Endothelial cell (in vitro differentiated cells): ENCODE measurements around the gene WARS2. TPM values are rescaled to one million over a fixed set of nuclear protein-coding genes. Genes with fewer than 3 reads are reported as not detected.
A peak's percentile ranks its signal among the peaks of the same experiment; 100 is the strongest.

Experiments used
- DNase-seq: peaks from one replicate; pipeline ENCODE4 v3.0.0; 2021; ENCODE audit warnings: low spot score
- H3K27ac Mint-ChIP-seq: one replicate; pipeline ENCODE4 v1.8.0; 2021; ENCODE audit warnings: mixed read lengths, inconsistent platforms; ENCODE audit not compliant: unreplicated experiment
- H3K27me3 Mint-ChIP-seq: one replicate; pipeline ENCODE4 v1.8.0; 2021; ENCODE audit warnings: mild to moderate bottlenecking, moderate library complexity, mixed read lengths, inconsistent platforms; ENCODE audit not compliant: unreplicated experiment
- H3K36me3 Mint-ChIP-seq: one replicate; pipeline ENCODE4 v1.8.0; 2021; ENCODE audit warnings: mild to moderate bottlenecking, low read depth, mixed read lengths, inconsistent platforms; ENCODE audit not compliant: unreplicated experiment
- H3K4me1 Mint-ChIP-seq: one replicate; pipeline ENCODE4 v1.8.0; 2021; ENCODE audit warnings: mild to moderate bottlenecking, mixed read lengths, inconsistent platforms; ENCODE audit not compliant: unreplicated experiment
- H3K4me3 Mint-ChIP-seq: one replicate; pipeline ENCODE4 v1.8.0; 2021; ENCODE audit warnings: mild to moderate bottlenecking, mixed read lengths, inconsistent platforms; ENCODE audit not compliant: unreplicated experiment
- H3K9me3 Mint-ChIP-seq: one replicate; pipeline ENCODE4 v1.8.0; 2021; ENCODE audit warnings: mixed read lengths, inconsistent platforms; ENCODE audit not compliant: unreplicated experiment
- total RNA-seq: library from RNA; stranded (reverse); fragmentation: NEBNext Ultra II Directional; extraction: Animal tissue kit (Norgen Biotek cat#: 25700); gene quantifications from one replicate; pipeline ENCODE4 v1.2.1, GENCODE V29; 2021; ENCODE audit not compliant: unreplicated experiment
- TF ChIP-seq, protein P1 (sequence below): fragments of 200-600 bp; sonication (generic); IDR thresholded peaks from one replicate; pipeline ENCODE4 v1.5.0; 2021; ENCODE audit warnings: antibody characterized with exemption; ENCODE audit not compliant: unreplicated experiment

WARS2 gene
- total RNA-seq, 1 donor from 2014 or later = 11.2 TPM

DNA sequence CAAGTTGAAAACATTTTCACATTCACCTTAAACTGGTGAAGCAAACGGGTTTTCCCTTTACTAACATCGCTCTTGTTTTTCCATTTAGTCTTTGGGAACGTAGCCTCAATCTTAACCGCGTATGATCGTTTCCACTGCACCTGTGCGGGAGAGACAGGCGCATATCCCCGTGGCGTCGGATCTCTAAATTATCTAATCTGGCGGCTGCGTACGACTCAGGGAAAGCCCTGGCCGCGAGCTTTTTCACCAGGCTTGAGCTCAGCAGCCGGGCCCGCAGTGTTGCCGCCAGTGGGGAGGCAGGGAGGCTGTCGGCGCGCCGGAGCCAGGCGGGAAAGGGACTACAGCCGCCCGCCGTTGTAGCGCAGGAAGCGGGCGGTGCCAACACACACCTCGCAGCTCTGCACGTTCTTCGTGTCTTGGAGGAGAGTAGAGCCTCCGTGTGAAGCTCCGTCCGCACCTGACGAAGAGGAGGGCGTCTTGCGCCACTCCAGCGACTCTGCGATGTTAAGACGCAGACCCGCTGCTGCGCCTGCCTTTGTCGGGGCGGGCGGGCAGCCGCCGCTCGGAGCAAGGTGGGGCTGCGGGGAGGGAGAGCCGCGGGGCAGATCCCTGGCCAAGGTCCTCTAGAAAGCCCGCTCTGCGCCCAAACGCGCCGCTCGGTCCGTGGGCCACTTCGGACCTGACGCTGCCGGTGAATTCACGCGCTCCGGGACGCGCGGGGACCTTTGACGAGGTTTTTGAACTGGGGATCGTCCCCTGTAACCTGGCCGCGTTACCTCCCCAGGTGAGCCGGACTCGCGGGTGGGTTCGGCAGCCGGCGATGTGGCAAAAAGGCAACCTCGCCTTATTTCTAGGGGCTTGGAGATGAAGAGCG, 133.8 kb downstream of the WARS2 start:
- H3K9me3 Mint-ChIP-seq = no peaks in the 10 kb centered on the region
- no peak overlapping the region for H3K27ac Mint-ChIP-seq
- TF ChIP-seq, protein P1, sequence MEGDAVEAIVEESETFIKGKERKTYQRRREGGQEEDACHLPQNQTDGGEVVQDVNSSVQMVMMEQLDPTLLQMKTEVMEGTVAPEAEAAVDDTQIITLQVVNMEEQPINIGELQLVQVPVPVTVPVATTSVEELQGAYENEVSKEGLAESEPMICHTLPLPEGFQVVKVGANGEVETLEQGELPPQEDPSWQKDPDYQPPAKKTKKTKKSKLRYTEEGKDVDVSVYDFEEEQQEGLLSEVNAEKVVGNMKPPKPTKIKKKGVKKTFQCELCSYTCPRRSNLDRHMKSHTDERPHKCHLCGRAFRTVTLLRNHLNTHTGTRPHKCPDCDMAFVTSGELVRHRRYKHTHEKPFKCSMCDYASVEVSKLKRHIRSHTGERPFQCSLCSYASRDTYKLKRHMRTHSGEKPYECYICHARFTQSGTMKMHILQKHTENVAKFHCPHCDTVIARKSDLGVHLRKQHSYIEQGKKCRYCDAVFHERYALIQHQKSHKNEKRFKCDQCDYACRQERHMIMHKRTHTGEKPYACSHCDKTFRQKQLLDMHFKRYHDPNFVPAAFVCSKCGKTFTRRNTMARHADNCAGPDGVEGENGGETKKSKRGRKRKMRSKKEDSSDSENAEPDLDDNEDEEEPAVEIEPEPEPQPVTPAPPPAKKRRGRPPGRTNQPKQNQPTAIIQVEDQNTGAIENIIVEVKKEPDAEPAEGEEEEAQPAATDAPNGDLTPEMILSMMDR = no peak
- H3K36me3 Mint-ChIP-seq = peaks cover 4% of the 10 kb centered on the region
- peaks cover 35% of the 10 kb centered on the region for H3K4me1 Mint-ChIP-seq
- peaks cover 26% of the 10 kb centered on the region for H3K27me3 Mint-ChIP-seq
- H3K4me3 Mint-ChIP-seq = peak overlapping the region; percentile 65
- DNase-seq = no peak

DNA sequence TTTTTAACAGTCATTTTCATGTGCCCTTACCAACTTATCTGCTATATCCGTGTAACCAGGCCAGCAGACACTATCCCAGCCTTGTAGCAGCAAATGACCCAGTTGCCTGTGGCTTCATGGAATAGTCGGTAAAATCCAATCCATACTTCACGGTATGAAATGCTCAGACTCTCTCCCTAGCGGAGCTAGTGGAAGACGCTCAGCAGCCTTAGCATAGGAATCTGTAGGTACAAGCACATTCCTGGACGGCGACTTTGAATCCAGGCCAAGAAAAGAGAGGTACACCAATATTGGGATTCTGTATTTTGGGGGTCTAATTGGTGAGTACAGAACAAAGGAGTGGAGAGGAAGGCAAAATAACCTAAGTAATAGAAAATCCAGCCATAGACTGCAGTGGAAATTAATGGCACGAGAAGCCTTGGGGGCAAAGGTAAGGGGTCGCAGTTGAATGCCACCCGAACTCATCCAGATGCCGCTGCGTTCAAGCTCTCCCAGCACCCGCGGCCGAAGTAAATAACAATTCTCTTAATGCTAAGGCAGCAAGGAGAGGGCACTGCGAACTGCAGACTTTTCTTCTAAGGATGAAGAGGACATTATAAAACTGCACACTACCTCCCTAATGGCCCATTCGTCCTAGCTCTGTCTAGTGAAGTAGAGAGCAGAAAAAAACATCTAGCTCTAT, 134.6 kb downstream of the WARS2 start:
- H3K27ac Mint-ChIP-seq = no peak overlapping the region
- no peak overlapping the region for H3K4me3 Mint-ChIP-seq
- no peaks in the 10 kb centered on the region for H3K9me3 Mint-ChIP-seq

DNA sequence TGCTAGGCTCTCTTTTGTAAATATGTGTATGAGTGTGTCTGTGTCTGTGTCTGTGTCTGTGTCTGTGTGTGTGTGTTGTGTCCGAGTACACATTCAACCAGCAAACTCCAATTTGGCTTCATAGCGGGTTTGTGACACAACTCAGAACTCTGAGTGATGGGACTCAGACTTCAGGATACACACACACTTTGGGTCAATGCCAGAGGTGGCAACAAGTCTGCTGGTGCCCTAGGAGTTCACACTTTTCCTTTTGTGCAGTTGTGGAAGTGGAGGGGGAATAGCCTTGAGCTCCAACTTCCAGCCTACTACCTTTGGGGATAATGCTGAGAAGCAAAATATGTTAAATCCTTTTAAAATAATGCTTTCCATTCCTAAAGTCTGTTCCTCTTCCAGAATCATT, 135.7 kb downstream of the WARS2 start:
- no peak overlapping the region for H3K27ac Mint-ChIP-seq
- H3K4me1 Mint-ChIP-seq = peaks cover 41% of the 10 kb centered on the region
- no peaks in the 10 kb centered on the region for H3K9me3 Mint-ChIP-seq
- no peak for DNase-seq
- H3K4me3 Mint-ChIP-seq = no peak overlapping the region
- peaks cover 4% of the 10 kb centered on the region for H3K36me3 Mint-ChIP-seq
- TF ChIP-seq, protein P1 = no peak
- peaks cover 29% of the 10 kb centered on the region for H3K27me3 Mint-ChIP-seq

More for the DNA sequence above, 134.6 kb downstream of the WARS2 start:
- peaks cover 4% of the 10 kb centered on the region for H3K36me3 Mint-ChIP-seq
- no peak for DNase-seq
- TF ChIP-seq, protein P1 = no peak
- H3K4me1 Mint-ChIP-seq = peaks cover 36% of the 10 kb centered on the region
- peaks cover 26% of the 10 kb centered on the region for H3K27me3 Mint-ChIP-seq

DNA sequence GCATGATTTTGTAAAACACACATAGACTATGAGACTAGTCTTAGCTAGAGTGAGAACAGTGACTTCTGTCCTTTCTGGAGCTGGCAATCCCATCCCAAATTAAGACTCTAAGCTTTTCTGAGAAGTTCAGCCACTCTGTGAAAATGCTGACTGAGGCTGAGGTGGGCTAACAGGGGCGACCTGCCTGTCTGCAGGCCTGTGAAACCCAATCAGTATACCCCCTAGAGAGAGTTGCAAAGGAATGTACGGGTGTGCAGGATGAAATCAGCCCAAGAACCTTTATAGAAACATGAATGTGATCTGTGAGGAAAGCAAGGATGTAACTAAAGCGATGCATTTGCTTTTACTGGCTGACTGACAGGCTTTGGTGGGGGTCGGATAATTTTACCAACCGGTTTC, 136.3 kb downstream of the WARS2 start:
- Mint-ChIP-seq H3K36me3 (peaks cover 4% of the 10 kb centered on the region), H3K4me1 (peaks cover 43% of the 10 kb centered on the region), H3K27ac (no peak overlapping the region), H3K9me3 (no peaks in the 10 kb centered on the region), H3K4me3 (no peak overlapping the region), H3K27me3 (peaks cover 31% of the 10 kb centered on the region)
- TF ChIP-seq, protein P1 = no peak
- no peak for DNase-seq
